NCI-H748 (cell line): ENCODE measurements around the gene NPDC1.

ENCODE experiments used
- DNase-seq: peaks from one replicate; lab custom pipeline; 2025; ENCODE audit not compliant: unreplicated experiment; lab: John Stamatoyannopoulos, UW

NPDC1 gene, protein sequence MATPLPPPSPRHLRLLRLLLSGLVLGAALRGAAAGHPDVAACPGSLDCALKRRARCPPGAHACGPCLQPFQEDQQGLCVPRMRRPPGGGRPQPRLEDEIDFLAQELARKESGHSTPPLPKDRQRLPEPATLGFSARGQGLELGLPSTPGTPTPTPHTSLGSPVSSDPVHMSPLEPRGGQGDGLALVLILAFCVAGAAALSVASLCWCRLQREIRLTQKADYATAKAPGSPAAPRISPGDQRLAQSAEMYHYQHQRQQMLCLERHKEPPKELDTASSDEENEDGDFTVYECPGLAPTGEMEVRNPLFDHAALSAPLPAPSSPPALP

GRCh38 chr9:137046088-137046787 is at the start of gene NPDC1:
NPDC1 (minus strand) TSS chr9:137046177; CDS start chr9:137045989, 188 bp downstream.
- peak; percentile 88 for DNase-seq

GRCh38 chr9:137089232-137089947 is 43.4 kb upstream of the NPDC1 start:
- no peak for DNase-seq

GRCh38 chr9:137088121-137088520 is 42.1 kb upstream of the NPDC1 start:
- DNase-seq: no peak

DNA sequence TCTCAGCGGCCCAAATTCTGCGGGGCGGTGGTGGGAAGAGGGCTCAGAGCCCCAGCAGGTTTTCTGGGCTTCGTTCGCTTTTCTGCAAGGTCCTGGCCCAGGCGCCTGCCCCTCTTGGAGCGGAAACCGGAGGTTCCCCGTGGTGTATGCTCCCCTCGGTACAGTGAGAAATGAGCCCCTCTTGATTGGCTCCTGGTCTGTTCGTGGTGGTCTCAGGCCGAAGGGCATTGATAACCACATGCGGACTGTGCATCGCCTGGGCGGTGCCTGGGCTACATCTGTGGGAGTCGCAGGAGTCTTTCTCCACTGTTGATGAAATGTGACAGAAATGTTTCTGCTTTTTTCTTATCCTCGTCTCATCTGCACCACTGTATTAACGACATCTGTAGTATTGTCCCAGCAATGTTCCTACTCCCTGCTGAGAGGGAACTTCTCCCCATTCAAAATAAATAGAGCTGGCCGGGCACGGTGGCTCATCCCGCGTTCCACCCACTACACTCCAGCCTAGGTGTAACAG is 41.5 kb upstream of the NPDC1 start:
- DNase-seq: peak; percentile 50

GRCh38 chr9:137086531-137087408 is 40.8 kb upstream of the NPDC1 start, which contains the start of gene MAN1B1:
MAN1B1 (plus strand) TSS chr9:137086985; CDS start chr9:137087000, 15 bp downstream.
- DNase-seq: peak; percentile 99

- DNase-seq: peak; percentile 35
Measured at GRCh38 chr9:137085920-137086530, 40.0 kb upstream of the NPDC1 start.

- no peak for DNase-seq
Measured at GRCh38 chr9:137084526-137084925, 38.5 kb upstream of the NPDC1 start.

GRCh38 chr9:137083394-137084004 is 37.5 kb upstream of the NPDC1 start:
- no peak for DNase-seq

GRCh38 chr9:137082925-137083290 is 36.9 kb upstream of the NPDC1 start:
- no peak for DNase-seq

- no peak for DNase-seq
Measured at GRCh38 chr9:137082222-137082924, 36.4 kb upstream of the NPDC1 start.

GRCh38 chr9:137080260-137081122 is 34.5 kb upstream of the NPDC1 start:
- DNase-seq: no peak

- DNase-seq: no peak
Measured at GRCh38 chr9:137079401-137079787, 33.4 kb upstream of the NPDC1 start.

- DNase-seq: no peak
Measured at GRCh38 chr9:137078701-137079400, 32.9 kb upstream of the NPDC1 start.

DNA sequence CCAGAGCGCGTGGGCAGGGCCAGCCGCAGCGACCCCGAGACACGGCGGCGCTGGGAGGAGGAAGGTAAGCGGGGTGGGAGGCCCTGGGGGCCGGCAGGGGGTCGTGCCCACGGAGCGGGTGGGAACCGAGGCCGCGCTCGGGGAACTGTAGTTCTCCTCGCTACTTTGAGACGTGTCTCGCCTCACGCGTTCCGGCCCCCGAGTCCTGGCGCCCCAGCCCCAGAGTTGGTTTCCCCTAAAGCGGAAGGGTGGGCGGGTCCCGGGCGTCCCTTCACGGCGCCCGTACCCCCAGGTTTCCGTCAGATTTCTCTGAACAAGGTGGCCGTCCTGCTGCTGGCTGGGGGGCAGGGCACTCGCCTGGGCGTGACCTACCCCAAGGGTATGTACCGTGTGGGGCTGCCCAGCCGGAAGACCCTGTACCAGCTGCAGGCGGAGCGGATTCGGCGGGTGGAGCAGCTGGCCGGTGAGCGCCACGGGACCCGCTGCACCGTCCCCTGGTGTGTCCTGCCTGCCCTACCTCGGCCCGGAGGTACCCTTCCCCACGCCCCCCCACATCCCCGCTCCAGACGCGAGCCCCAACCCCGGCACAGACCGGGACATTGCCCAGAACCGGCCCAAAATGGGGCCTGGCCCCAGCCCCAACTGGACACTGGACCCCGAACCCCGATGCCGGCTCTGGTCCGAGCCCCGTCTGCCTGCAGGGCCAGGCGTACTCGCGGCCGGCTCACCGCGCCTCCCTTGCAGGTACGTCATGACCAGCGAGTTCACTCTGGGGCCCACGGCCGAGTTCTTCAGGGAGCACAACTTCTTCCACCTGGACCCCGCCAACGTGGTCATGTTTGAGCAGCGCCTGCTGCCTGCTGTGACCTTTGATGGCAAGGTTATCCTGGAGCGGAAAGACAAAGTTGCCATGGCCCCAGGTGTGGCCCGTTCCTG is 32.0 kb upstream of the NPDC1 start:
- DNase-seq: peak; percentile 52

DNA sequence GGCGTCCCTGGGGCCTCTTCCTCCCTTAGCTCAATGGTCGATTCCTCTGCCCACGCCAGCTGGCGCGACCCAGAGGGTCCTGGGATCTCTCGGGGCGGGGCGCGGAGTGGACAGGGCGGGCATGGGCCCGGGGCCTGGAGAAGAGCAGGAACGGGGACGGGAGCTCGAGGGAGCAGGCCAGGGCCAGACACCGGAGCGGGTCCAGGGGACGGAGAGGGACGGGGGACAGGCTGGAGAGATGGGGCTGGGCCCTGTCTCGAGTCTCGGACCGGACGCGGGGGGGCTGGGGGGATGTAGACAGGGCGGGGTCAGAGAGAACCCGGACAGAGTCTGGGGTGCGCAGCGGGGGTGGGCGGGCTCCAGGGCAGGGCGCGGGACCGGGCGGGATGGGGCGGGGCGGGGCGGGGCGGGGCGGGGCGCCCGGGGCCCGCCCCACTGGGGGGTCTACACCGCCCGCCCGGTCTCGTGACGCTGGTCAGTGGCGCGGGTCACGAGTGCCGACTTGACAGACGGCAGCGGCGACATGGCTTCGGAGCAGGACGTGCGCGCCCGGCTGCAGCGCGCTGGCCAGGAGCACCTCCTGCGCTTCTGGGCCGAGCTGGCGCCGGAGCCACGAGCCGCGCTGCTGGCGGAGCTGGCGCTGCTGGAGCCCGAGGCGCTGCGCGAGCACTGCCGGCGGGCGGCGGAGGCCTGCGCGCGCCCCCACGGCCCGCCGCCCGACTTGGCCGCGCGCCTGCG is 31.2 kb upstream of the NPDC1 start, which contains the start of gene UAP1L1:
UAP1L1 (plus strand) TSS at position 508 of the 738 bp plus-strand sequence; CDS start at position 524, 16 bp downstream.
- peak; percentile 65 for DNase-seq

DNA sequence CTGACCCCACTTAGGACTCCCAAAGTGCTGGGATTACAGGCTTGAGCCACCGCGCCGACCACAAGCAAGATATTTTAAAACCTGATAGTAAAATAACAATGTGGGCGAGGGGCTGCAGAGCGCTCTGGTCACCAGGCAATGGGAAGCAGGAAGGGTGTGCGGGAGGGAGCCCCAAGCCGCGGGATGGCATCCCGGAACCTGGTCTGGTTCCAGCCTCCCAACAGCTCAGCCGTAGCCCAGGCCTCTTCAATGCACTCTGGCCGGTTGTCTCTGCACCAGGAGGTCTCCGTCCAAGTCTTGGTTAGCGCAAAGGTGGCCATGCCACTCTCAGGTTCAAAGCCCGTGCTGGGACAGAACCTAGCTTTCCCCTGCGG is 30.6 kb upstream of the NPDC1 start:
- no peak for DNase-seq
